Measurements from ENCODE around the gene FEZ2.

DNA sequence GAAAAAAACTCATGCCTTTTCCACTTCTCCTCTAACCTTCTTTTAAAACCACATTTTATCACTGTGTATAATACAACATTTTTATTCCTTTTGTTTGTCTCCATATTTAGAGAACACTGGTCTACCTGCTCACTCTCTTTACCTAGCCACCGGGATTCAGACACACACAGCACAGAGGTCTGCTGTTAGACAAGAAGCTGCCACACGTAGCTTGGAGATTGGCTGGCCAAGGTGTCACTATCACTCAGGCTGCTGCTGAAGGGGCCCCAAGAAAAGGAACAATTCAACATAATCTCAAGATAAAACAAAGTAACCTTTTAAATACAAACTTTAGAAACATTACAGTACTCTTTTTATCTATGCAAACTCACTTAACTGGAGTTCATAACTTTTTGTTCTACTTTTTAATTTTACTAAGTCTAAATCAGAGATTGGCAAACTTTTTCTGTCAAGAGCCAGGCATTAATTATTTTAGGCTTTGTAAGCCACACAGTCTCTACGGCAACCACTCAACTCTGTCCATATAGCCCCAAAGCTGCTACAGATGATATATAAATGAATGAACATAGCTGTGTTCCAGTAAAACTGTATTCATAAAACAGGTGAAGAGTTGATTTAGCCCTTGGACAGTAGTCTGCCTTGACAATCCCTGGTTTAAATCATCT, 25.8 kb downstream of the FEZ2 start:
- TF ChIP-seq, protein P1, sequence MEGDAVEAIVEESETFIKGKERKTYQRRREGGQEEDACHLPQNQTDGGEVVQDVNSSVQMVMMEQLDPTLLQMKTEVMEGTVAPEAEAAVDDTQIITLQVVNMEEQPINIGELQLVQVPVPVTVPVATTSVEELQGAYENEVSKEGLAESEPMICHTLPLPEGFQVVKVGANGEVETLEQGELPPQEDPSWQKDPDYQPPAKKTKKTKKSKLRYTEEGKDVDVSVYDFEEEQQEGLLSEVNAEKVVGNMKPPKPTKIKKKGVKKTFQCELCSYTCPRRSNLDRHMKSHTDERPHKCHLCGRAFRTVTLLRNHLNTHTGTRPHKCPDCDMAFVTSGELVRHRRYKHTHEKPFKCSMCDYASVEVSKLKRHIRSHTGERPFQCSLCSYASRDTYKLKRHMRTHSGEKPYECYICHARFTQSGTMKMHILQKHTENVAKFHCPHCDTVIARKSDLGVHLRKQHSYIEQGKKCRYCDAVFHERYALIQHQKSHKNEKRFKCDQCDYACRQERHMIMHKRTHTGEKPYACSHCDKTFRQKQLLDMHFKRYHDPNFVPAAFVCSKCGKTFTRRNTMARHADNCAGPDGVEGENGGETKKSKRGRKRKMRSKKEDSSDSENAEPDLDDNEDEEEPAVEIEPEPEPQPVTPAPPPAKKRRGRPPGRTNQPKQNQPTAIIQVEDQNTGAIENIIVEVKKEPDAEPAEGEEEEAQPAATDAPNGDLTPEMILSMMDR (IDR thresholded peaks at IDR 0.05), result no peak
- no peak for TF ChIP-seq EZH2 (IDR thresholded peaks at IDR 0.05)

Measured in neural progenitor cell (in vitro differentiated cells).